Endothelial cell of umbilical vein (primary cell): ENCODE results near the gene P2RX3. TPM values are rescaled to one million over a fixed set of nuclear protein-coding genes. Genes with fewer than 3 reads are reported as not detected.

Experiments used
- BruUV-seq: library from RNA; stranded (reverse); fragments of 400-500 nt; replicated peaks from 2 replicates; lab custom pipeline; 2021; lab: Mats Ljungman, UMichigan
- CTCF ChIA-PET: fragments of 300-600, 350-600 bp; sonication (Branson Sonifier 250); formaldehyde crosslinking; loops from one replicate; lab custom pipeline; 2021; ENCODE audit warnings: antibody characterized with exemption, inconsistent platforms; lab: Charles Lee
- POLR2A ChIA-PET: fragments of 300-600, 350-600 bp; sonication (Branson Sonifier 250); formaldehyde crosslinking; loops from one replicate; lab custom pipeline; 2021; ENCODE audit warnings: antibody characterized with exemption, inconsistent platforms; lab: Charles Lee
- DNase-seq: peaks from one replicate; pipeline ENCODE4 v3.0.0-alpha.2; 2011; ENCODE audit warnings: low read depth, low spot score
- FAIRE-seq: peaks from 2 replicates; lab custom pipeline; 2011; peaks lifted over from hg19 to GRCh38; lab: Jason Lieb, UNC
- H2AFZ ChIP-seq: 2 replicates; pipeline ENCODE4 v1.6.0; 2012; ENCODE audit warnings: low read depth, low read length, control low read depth, inconsistent platforms
- H3K27ac ChIP-seq: 2 replicates; pipeline ENCODE4 v1.5.1; 2011; ENCODE audit warnings: low read depth, mild to moderate bottlenecking, control low read depth, low read length, moderate library complexity; ENCODE audit not compliant: insufficient read depth
- H3K27me3 ChIP-seq, 2 experiments: 2 replicates each; pipeline versions ENCODE4 v1.6.0 to v1.6.1; 2011; ENCODE audit warnings: low read length in 2 of 2, mixed read lengths in 1 of 2; ENCODE audit not compliant: control insufficient read depth in 2 of 2, insufficient read depth in 2 of 2
- H3K36me3 ChIP-seq, 2 experiments: 2 replicates in 1 of 2; 3 replicates in 1 of 2; pipeline ENCODE4 v1.5.1; 2011; ENCODE audit warnings: low read length in 2 of 2, mild to moderate bottlenecking in 1 of 2, moderate library complexity in 1 of 2; ENCODE audit not compliant: control insufficient read depth in 2 of 2, insufficient read depth in 2 of 2; ENCODE audit errors: extremely low read depth in 1 of 2
- H3K4me1 ChIP-seq: 3 replicates; pipeline ENCODE4 v1.5.1; 2011; ENCODE audit warnings: mild to moderate bottlenecking, low read length; ENCODE audit not compliant: control insufficient read depth, insufficient read depth; ENCODE audit errors: extremely low read depth
- H3K4me2 ChIP-seq: 2 replicates; pipeline ENCODE4 v1.6.1; 2011; ENCODE audit warnings: low read length, control low read depth, mixed read lengths; ENCODE audit not compliant: insufficient read depth
- H3K4me3 ChIP-seq, 3 experiments: fragments of 200-600 bp in 1 of 3; sonication (generic), shearing (Covaris generic) in 1 of 3; replicated peaks in 1 of 3; 2 replicates each; pipeline ENCODE4 v1.5.1; 2011 to 2016; ENCODE audit warnings: control low read depth in 3 of 3, low read length in 3 of 3, mild to moderate bottlenecking in 2 of 3, inconsistent platforms in 1 of 3, low read depth in 1 of 3, moderate library complexity in 1 of 3; ENCODE audit not compliant: insufficient read depth in 1 of 3
- H3K79me2 ChIP-seq: 2 replicates; pipeline ENCODE4 v1.6.0; 2012; ENCODE audit warnings: low read length, inconsistent platforms; ENCODE audit not compliant: control insufficient read depth, insufficient read depth
- H3K9ac ChIP-seq: replicated peaks from 2 replicates; pipeline ENCODE3; 2011; ENCODE audit warnings: low read length, control low read depth; ENCODE audit not compliant: insufficient read depth; ENCODE audit errors: extremely low read depth
- H3K9me1 ChIP-seq: replicated peaks from 3 replicates; pipeline ENCODE4 v1.6.0; 2011; ENCODE audit warnings: mild to moderate bottlenecking, low read length; ENCODE audit not compliant: control insufficient read depth, insufficient read depth; ENCODE audit errors: extremely low read depth
- H3K9me3 ChIP-seq: replicated peaks from 2 replicates; pipeline ENCODE4 v1.5.1; 2012; ENCODE audit warnings: low read length, inconsistent platforms; ENCODE audit not compliant: control insufficient read depth, insufficient read depth
- H4K20me1 ChIP-seq: replicated peaks from 2 replicates; pipeline ENCODE3; 2011; ENCODE audit warnings: mild to moderate bottlenecking, low read length; ENCODE audit not compliant: control insufficient read depth, insufficient read depth; ENCODE audit errors: extremely low read depth
- EZH2 ChIP-seq: IDR thresholded peaks from 2 replicates; pipeline ENCODE4 v1.6.1; 2012; ENCODE audit warnings: borderline replicate concordance, low read depth, mild to moderate bottlenecking, moderate library complexity, low read length, inconsistent platforms; ENCODE audit not compliant: severe bottlenecking
- FOS ChIP-seq: IDR thresholded peaks from 2 replicates; pipeline ENCODE4 v1.6.1; 2011; ENCODE audit warnings: mild to moderate bottlenecking, low read length, moderate library complexity, borderline replicate concordance; ENCODE audit not compliant: insufficient read depth
- GATA2 ChIP-seq: IDR thresholded peaks from 2 replicates; pipeline ENCODE4 v1.7.0; 2011; ENCODE audit warnings: low read depth, mild to moderate bottlenecking, moderate library complexity, mixed read lengths, low read length; ENCODE audit not compliant: insufficient read length, insufficient read depth
- JUN ChIP-seq: IDR thresholded peaks from 2 replicates; pipeline ENCODE4 v1.6.1; 2011; ENCODE audit warnings: borderline replicate concordance, low read depth; ENCODE audit not compliant: insufficient read length, insufficient read depth
- MYC ChIP-seq: IDR thresholded peaks from one replicate; pipeline ENCODE4 v1.6.1; 2011; ENCODE audit warnings: mild to moderate bottlenecking, low read depth, low read length
- POLR2A ChIP-seq: IDR thresholded peaks from 2 replicates; pipeline ENCODE4 v1.6.1; 2012; ENCODE audit warnings: low read depth, mild to moderate bottlenecking, control low read depth, low read length
- POLR2AphosphoS5 ChIP-seq: IDR thresholded peaks from 2 replicates; pipeline ENCODE4 v1.6.1; 2012; ENCODE audit warnings: low read depth, mild to moderate bottlenecking, control low read depth, low read length, moderate library complexity; ENCODE audit not compliant: insufficient read depth
- dilution Hi-C: fragments of 300-500 bp; cut with MboI; formaldehyde crosslinking; loops from one replicate; pipeline ENCODE4 v1.15.0; 2019; ENCODE audit warnings: low sequenced_read_pairs; ENCODE audit not compliant: extremely low pct_ligation_motif_present
- intact Hi-C: fragments of 100-400 bp; cut with micrococcal nuclease; formaldehyde crosslinking; loops from one replicate; pipeline ENCODE4 v1.10.0; 2022
- polyA plus RNA-seq, 4 experiments: library from polyadenylated mRNA; depleted of rRNA in 3 of 4; stranded (reverse) in 3 of 4; unstranded in 1 of 4; fragments of >200 nt; gene quantifications; 2 replicates each; pipeline versions ENCODE4 v1.2.1 to v1.2.3, GENCODE V29; 2011 to 2012; ENCODE audit warnings: missing spikeins in 1 of 4
- total RNA-seq: library from RNA; stranded (reverse); gene quantifications from 2 replicates; pipeline ENCODE4 v1.2.3, GENCODE V29; 2021
- TF ChIP-seq, protein P1 (sequence below): IDR thresholded peaks from 2 replicates; pipeline ENCODE4 v1.6.1; 2011; ENCODE audit not compliant: insufficient read depth, insufficient read length
- TF ChIP-seq, protein P2 (sequence below), 2 donors: IDR thresholded peaks; 1 replicate in 1 of 2; 2 replicates in 1 of 2; pipeline ENCODE4 v1.5.1; 2011; ENCODE audit warnings: low read length in 2 of 2, mild to moderate bottlenecking in 2 of 2, moderate library complexity in 2 of 2, control low read depth in 1 of 2, inconsistent platforms in 1 of 2, low read depth in 1 of 2; ENCODE audit not compliant: insufficient read depth in 1 of 2; ENCODE audit errors: extremely low read depth in 1 of 2

Gene P2RX3
- total and polyA plus RNA-seq, 2 donors (not counting 3 experiments of a cell fraction or from before 2014, with no cell fraction given) = not detected

DNA sequence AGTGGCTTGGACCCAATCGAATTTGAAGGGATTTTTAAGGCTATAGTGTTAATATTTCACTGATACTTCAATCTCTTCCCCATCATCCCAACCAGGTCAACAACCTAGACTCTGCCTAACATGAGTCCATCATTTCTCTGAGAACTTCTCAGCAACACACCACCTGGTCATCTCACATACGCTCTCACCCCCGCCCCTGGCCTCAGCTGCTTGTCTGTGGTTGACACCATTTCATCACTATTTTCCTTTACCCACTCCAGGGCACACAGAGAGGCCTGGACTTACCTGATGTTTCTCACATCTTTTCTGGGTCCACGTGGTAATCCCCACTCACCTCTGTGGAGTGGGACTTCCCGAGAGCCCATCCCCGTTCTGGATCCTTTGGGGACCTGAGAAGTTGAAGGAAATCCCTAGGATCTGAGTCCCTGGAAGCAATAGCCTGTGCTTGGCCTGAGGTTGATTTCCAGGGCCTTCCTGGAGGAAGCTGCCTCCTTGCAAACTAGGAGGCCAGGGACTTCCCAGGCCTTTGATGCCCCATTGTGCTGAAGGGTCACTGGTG, 3.2 kb downstream of the P2RX3 start:
- Histone ChIP-seq H3K4me2 (no peak overlapping the region), H3K9ac (no peak overlapping the region), H4K20me1 (no peaks in the 10 kb centered on the region), H3K4me3 (no peak overlapping the region), H3K27me3 (peaks cover 4 to 9% of the 10 kb centered on the region in 2 experiments), H3K9me1 (no peaks in the 10 kb centered on the region), H3K4me1 (peaks cover 2% of the 10 kb centered on the region), H3K36me3 (no peaks in the 10 kb centered on the region), H2AFZ (no peak overlapping the region), H3K27ac (no peak overlapping the region), H3K9me3 (no peaks in the 10 kb centered on the region), H3K79me2 (no peaks in the 10 kb centered on the region)
- intact Hi-C loops (loop anchor here (2.0 kb wide), 1 partner anchor 501 kb away; no protein-coding TSS in a partner anchor), dilution Hi-C loops (no loop called here)
- ChIA-PET POLR2A (no interaction called here), CTCF (interaction anchor here (1.1 kb wide), 1 partner anchor 500 kb away, joined by 4 read pairs; no protein-coding TSS in a partner anchor)
- BruUV-seq = no TSS peak
- DNase-seq = no peak
- TF ChIP-seq EZH2 = no peak
- TF ChIP-seq, protein P1, sequence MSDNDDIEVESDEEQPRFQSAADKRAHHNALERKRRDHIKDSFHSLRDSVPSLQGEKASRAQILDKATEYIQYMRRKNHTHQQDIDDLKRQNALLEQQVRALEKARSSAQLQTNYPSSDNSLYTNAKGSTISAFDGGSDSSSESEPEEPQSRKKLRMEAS = no peak
- no peak for TF ChIP-seq MYC
- no peak for TF ChIP-seq JUN
- TF ChIP-seq POLR2A = no peak
- TF ChIP-seq FOS = no peak
- TF ChIP-seq, protein P2, sequence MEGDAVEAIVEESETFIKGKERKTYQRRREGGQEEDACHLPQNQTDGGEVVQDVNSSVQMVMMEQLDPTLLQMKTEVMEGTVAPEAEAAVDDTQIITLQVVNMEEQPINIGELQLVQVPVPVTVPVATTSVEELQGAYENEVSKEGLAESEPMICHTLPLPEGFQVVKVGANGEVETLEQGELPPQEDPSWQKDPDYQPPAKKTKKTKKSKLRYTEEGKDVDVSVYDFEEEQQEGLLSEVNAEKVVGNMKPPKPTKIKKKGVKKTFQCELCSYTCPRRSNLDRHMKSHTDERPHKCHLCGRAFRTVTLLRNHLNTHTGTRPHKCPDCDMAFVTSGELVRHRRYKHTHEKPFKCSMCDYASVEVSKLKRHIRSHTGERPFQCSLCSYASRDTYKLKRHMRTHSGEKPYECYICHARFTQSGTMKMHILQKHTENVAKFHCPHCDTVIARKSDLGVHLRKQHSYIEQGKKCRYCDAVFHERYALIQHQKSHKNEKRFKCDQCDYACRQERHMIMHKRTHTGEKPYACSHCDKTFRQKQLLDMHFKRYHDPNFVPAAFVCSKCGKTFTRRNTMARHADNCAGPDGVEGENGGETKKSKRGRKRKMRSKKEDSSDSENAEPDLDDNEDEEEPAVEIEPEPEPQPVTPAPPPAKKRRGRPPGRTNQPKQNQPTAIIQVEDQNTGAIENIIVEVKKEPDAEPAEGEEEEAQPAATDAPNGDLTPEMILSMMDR (IDR thresholded peaks at IDR 0.05; ENCODE audit: extremely low read depth in 1 of 2, insufficient read depth in 1 of 2, low read depth in 1 of 2, low read length in 2 of 2) = no peak
- TF ChIP-seq POLR2AphosphoS5 = no peak
- TF ChIP-seq GATA2 = no peak
- no peak for FAIRE-seq
